PC-9 (cell line): ENCODE measurements around the gene SNX14. TPM values are rescaled to one million over a fixed set of nuclear protein-coding genes. Genes with fewer than 3 reads are reported as not detected.

Source experiments
- BruUV-seq: library from RNA; stranded (reverse); fragments of 400-500 nt; replicated peaks from 2 replicates; lab custom pipeline; 2021; lab: Mats Ljungman, UMichigan
- CTCF ChIA-PET: fragments of 300-600 bp; sonication (Branson Sonifier 250); formaldehyde crosslinking; loops from one replicate; lab custom pipeline; 2022; ENCODE audit warnings: antibody characterized with exemption; lab: Charles Lee
- POLR2A ChIA-PET: fragments of 300-600 bp; sonication (Branson Sonifier 250); formaldehyde crosslinking; loops from one replicate; lab custom pipeline; 2022; ENCODE audit warnings: antibody characterized with exemption; ENCODE audit not compliant: unreplicated experiment; lab: Charles Lee
- DNase-seq, 2 experiments: peaks; one replicate each; pipeline versions ENCODE4 v3.0.0 to v3.0.0-alpha.2; 2015 to 2022; ENCODE audit warnings: mixed read lengths in 1 of 2
- H2AFZ ChIP-seq: fragments of 200-600 bp; sonication (generic); 2 replicates; pipeline ENCODE4 v1.8.1; 2017; ENCODE audit warnings: antibody characterized with exemption
- H3F3A ChIP-seq: fragments of 200-600 bp; sonication (generic); 2 replicates; pipeline ENCODE4 v1.8.1; 2017; ENCODE audit warnings: antibody characterized with exemption, mild to moderate bottlenecking, low read depth; ENCODE audit not compliant: insufficient read depth
- H3K27ac ChIP-seq: fragments of 200-600 bp; sonication (generic); 2 replicates; pipeline ENCODE4 v1.6.1; 2016; ENCODE audit warnings: mixed run types
- H3K27me3 ChIP-seq: fragments of 200-600 bp; sonication (generic); 2 replicates; pipeline ENCODE4 v1.6.1; 2016; ENCODE audit warnings: low read depth, mixed run types; ENCODE audit not compliant: insufficient read depth
- H3K36me3 ChIP-seq: fragments of 200-600 bp; sonication (generic); 2 replicates; pipeline ENCODE4 v1.6.1; 2016; ENCODE audit warnings: low read depth, mixed run types
- H3K4me1 ChIP-seq: fragments of 200-600 bp; sonication (generic); replicated peaks from 2 replicates; pipeline ENCODE4 v1.6.1; 2016; ENCODE audit warnings: mixed run types; ENCODE audit not compliant: insufficient read depth
- H3K4me2 ChIP-seq: fragments of 200-600 bp; sonication (generic); 2 replicates; pipeline ENCODE4 v1.6.1; 2017; ENCODE audit warnings: mixed run types
- H3K4me3 ChIP-seq: fragments of 200-600 bp; sonication (generic); 2 replicates; pipeline ENCODE4 v1.6.1; 2016; ENCODE audit warnings: mixed run types
- H3K79me2 ChIP-seq: fragments of 200-600 bp; sonication (generic); 2 replicates; pipeline ENCODE4 v1.6.1; 2017; ENCODE audit warnings: low read depth, mixed run types
- H3K9me2 ChIP-seq: fragments of 200-600 bp; sonication (generic); 2 replicates; pipeline ENCODE4 v1.8.1; 2017; ENCODE audit warnings: mild to moderate bottlenecking; ENCODE audit not compliant: insufficient read depth
- H3K9me3 ChIP-seq: fragments of 200-600 bp; sonication (generic); 2 replicates; pipeline ENCODE4 v1.8.1; 2016; ENCODE audit warnings: low read depth; ENCODE audit not compliant: insufficient read depth
- H4K20me1 ChIP-seq: fragments of 200-600 bp; sonication (generic); 2 replicates; pipeline ENCODE4 v1.8.1; 2017; ENCODE audit not compliant: insufficient read depth
- EZH2 ChIP-seq: fragments of 200-600 bp; sonication (generic); IDR thresholded peaks from 2 replicates; pipeline ENCODE4 v1.8.0; 2017; ENCODE audit warnings: antibody characterized with exemption, low read depth
- intact Hi-C: fragments of 100-400 bp; cut with micrococcal nuclease; formaldehyde crosslinking; loops from one replicate; pipeline ENCODE4 v1.10.0; 2022; ENCODE audit not compliant: unreplicated experiment
- total RNA-seq: library from RNA; stranded (reverse); gene quantifications from 2 replicates; pipeline ENCODE4 v1.2.3, GENCODE V29; 2021
- TF ChIP-seq, protein P1 (sequence below): fragments of 200-600 bp; sonication (generic); conservative IDR thresholded peaks from 2 replicates; pipeline ENCODE4 v1.6.1; 2017; ENCODE audit warnings: mixed run types, antibody characterized with exemption, mild to moderate bottlenecking, moderate library complexity

SNX14 gene
- total RNA-seq, 1 experiment from 2014 or later: 99.1 TPM

DNA sequence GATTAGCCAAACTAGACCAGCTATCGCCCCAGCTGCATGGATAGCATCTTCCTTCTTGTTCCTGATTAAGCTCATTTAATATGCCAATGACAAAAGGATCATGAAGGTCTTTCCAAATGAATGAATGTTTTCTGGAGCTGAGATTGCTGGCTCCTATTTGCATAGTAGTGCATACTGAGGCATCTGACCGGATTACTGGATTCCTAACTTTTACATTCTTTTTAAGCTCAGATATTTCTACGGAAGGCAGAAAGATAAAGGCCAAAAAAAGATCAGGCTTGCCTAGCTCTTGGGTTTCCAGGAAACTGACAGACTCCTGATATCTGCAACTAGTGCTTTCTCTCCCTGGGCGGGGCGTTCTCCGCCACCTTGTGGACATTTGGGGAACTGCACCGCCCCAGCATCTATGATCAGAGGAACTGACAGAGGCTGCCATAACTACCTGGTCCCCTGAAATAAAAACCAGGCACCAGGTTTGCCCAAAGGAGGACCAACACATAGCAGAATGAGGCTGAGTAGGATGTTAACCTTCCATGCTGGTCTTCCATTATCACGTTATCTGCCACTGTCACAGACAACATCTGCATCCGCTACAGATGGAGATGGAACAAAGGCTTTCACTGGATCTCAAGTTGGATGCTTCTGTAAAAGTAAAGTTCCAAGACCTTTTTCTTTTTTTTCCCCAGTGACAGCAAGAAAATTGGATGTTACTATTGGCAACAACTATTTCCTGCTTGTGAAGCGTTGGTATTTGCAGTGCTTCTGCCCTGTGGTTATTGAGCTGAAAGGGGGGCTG is 110.6 kb downstream of the SNX14 start:
- Histone ChIP-seq H3K79me2 (no peaks in the 10 kb centered on the region; the same call in 1 of the 2 replicates), H4K20me1 (no peaks in the 10 kb centered on the region), H3K36me3 (peaks cover 14% of the 10 kb centered on the region), H3K9me3 (no peaks in the 10 kb centered on the region), H3K4me1 (no peaks in the 10 kb centered on the region), H3K4me2 (no peak overlapping the region), H3K4me3 (no peak overlapping the region), H3K27ac (peak overlapping the region; percentile 3; the same call in 1 of the 2 replicates), H2AFZ (no peak overlapping the region), H3K27me3 (no peaks in the 10 kb centered on the region), H3K9me2 (no peaks in the 10 kb centered on the region), H3F3A (peaks cover 11% of the 10 kb centered on the region; the same call in 1 of the 2 replicates)
- BruUV-seq: no TSS peak
- ChIA-PET POLR2A (interaction anchor here (0.6 kb wide), 1 partner anchor 122 kb away, joined by 7 read pairs; no protein-coding TSS in a partner anchor), CTCF (interaction anchor here (0.6 to 1.3 kb wide), 12 partner anchors 19 to 1736 kb away, joined by 3 to 13 read pairs (median 4); no protein-coding TSS in a partner anchor)
- TF ChIP-seq EZH2: no peak
- TF ChIP-seq, protein P1, sequence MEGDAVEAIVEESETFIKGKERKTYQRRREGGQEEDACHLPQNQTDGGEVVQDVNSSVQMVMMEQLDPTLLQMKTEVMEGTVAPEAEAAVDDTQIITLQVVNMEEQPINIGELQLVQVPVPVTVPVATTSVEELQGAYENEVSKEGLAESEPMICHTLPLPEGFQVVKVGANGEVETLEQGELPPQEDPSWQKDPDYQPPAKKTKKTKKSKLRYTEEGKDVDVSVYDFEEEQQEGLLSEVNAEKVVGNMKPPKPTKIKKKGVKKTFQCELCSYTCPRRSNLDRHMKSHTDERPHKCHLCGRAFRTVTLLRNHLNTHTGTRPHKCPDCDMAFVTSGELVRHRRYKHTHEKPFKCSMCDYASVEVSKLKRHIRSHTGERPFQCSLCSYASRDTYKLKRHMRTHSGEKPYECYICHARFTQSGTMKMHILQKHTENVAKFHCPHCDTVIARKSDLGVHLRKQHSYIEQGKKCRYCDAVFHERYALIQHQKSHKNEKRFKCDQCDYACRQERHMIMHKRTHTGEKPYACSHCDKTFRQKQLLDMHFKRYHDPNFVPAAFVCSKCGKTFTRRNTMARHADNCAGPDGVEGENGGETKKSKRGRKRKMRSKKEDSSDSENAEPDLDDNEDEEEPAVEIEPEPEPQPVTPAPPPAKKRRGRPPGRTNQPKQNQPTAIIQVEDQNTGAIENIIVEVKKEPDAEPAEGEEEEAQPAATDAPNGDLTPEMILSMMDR: peak; percentile 98
- peak; percentile 37 to 71 for DNase-seq
- intact Hi-C loops: loop anchor here (1.0 to 5.0 kb wide), 2 partner anchors 54 to 128 kb away; no protein-coding TSS in a partner anchor

GRCh38 chr6:85482206-85482904 is 111.3 kb downstream of the SNX14 start:
- Histone ChIP-seq H3K9me3 (no peaks in the 10 kb centered on the region), H3K79me2 (no peaks in the 10 kb centered on the region; the same call in 1 of the 2 replicates), H3F3A (peaks cover 11% of the 10 kb centered on the region; the same call in 1 of the 2 replicates), H3K4me1 (no peaks in the 10 kb centered on the region), H3K27ac (peak overlapping the region; percentile 12; the same call in 1 of the 2 replicates), H3K4me2 (no peak overlapping the region), H3K4me3 (no peak overlapping the region), H4K20me1 (no peaks in the 10 kb centered on the region), H3K27me3 (no peaks in the 10 kb centered on the region), H3K9me2 (no peaks in the 10 kb centered on the region), H3K36me3 (peaks cover 18% of the 10 kb centered on the region), H2AFZ (no peak overlapping the region)
- BruUV-seq: no TSS peak
- TF ChIP-seq, protein P1: no peak
- TF ChIP-seq EZH2: no peak
- ChIA-PET POLR2A (interaction anchor here (0.6 kb wide), 1 partner anchor 121 kb away, joined by 7 read pairs; no protein-coding TSS in a partner anchor), CTCF (interaction anchor here (0.6 to 1.3 kb wide), 11 partner anchors 18 to 1737 kb away, joined by 3 to 13 read pairs (median 4); no protein-coding TSS in a partner anchor)
- intact Hi-C loops: loop anchor here (5.0 kb wide), 1 partner anchor 55 kb away; no protein-coding TSS in a partner anchor
- DNase-seq: no peak

DNA sequence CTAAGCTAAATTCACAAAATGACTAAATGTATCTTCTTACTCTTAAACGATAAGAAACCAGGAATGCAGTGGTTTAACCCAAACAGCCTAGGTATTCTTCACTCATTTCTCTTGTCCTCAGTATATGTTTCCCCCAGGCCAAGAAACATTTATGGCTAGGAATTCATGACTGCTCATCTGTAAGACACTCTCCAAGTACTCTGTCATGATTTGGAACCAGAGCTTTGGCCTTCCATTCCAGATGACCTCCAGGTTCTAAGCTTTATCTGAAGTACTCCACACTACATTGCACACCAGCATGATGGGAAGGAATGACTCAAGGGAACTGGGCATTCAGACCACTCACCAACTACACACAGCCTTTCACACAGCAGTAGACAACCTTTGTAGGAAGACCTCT is 114.5 kb downstream of the SNX14 start:
- Histone ChIP-seq H3K4me3 (no peak overlapping the region), H2AFZ (no peak overlapping the region), H3K9me2 (no peaks in the 10 kb centered on the region), H3K27ac (no peak overlapping the region), H3K36me3 (peaks cover 24% of the 10 kb centered on the region), H4K20me1 (no peaks in the 10 kb centered on the region), H3K27me3 (no peaks in the 10 kb centered on the region), H3K9me3 (no peaks in the 10 kb centered on the region), H3K4me2 (no peak overlapping the region), H3F3A (peaks cover 11% of the 10 kb centered on the region; the same call in 1 of the 2 replicates), H3K4me1 (no peaks in the 10 kb centered on the region; the same call in 1 of the 2 replicates), H3K79me2 (peaks cover 4% of the 10 kb centered on the region)
- ChIA-PET CTCF (no interaction called here), POLR2A (no interaction called here)
- TF ChIP-seq, protein P1: no peak
- no peak for TF ChIP-seq EZH2
- intact Hi-C loops: no loop called here
- no peak for DNase-seq
- no TSS peak for BruUV-seq
